HL-60 (cell line): ENCODE data around the gene POLR1A.

Experiments used
- DNase-seq, 2 experiments: peaks; one replicate each; pipeline ENCODE4 v3.0.0-alpha.2; 2010 to 2020; ENCODE audit warnings: low read depth in 1 of 2, low spot score in 1 of 2
- H3K27ac ChIP-seq: fragments of 250-450 bp; sonication (Bioruptor Pico); replicated peaks from 2 replicates; pipeline ENCODE4 v1.5.1; 2020; ENCODE audit warnings: mild to moderate bottlenecking, moderate library complexity
- H3K27me3 ChIP-seq: fragments of 250-450 bp; sonication (Bioruptor Pico); 2 replicates; pipeline ENCODE4 v1.5.1; 2021; ENCODE audit warnings: mild to moderate bottlenecking, moderate library complexity; ENCODE audit not compliant: insufficient read depth, poor library complexity, severe bottlenecking
- H3K4me3 ChIP-seq: replicated peaks from 2 replicates; pipeline ENCODE4 v1.5.1; 2011; ENCODE audit warnings: mild to moderate bottlenecking, control low read depth, low read length; ENCODE audit not compliant: insufficient read depth
- CTCF ChIP-seq: IDR thresholded peaks from one replicate; pipeline ENCODE4 v1.5.1; 2011; ENCODE audit warnings: low read length, control low read depth, inconsistent platforms; ENCODE audit not compliant: insufficient read depth
- GABPA ChIP-seq: IDR thresholded peaks from 2 replicates; pipeline ENCODE4 v1.6.1; 2012; ENCODE audit warnings: low read depth
- POLR2AphosphoS5 ChIP-seq: IDR thresholded peaks from 2 replicates; pipeline ENCODE4 v1.6.1; 2012; ENCODE audit warnings: low read depth
- SPI1 ChIP-seq: IDR thresholded peaks from 2 replicates; pipeline ENCODE4 v1.6.1; 2012; ENCODE audit warnings: low read depth, mild to moderate bottlenecking, borderline replicate concordance
- TF ChIP-seq, protein P1 (sequence below): IDR thresholded peaks from 2 replicates; pipeline ENCODE4 v1.6.1; 2012; ENCODE audit warnings: low read depth; ENCODE audit not compliant: insufficient replicate concordance

Gene POLR1A

GRCh38 chr2:86045541-86045940 lies 60.1 kb downstream of the POLR1A start:
- H3K27ac ChIP-seq, result no peak overlapping the region
- H3K4me3 ChIP-seq, result no peak overlapping the region
- no peak for TF ChIP-seq SPI1
- TF ChIP-seq POLR2AphosphoS5, result no peak
- TF ChIP-seq, protein P1, sequence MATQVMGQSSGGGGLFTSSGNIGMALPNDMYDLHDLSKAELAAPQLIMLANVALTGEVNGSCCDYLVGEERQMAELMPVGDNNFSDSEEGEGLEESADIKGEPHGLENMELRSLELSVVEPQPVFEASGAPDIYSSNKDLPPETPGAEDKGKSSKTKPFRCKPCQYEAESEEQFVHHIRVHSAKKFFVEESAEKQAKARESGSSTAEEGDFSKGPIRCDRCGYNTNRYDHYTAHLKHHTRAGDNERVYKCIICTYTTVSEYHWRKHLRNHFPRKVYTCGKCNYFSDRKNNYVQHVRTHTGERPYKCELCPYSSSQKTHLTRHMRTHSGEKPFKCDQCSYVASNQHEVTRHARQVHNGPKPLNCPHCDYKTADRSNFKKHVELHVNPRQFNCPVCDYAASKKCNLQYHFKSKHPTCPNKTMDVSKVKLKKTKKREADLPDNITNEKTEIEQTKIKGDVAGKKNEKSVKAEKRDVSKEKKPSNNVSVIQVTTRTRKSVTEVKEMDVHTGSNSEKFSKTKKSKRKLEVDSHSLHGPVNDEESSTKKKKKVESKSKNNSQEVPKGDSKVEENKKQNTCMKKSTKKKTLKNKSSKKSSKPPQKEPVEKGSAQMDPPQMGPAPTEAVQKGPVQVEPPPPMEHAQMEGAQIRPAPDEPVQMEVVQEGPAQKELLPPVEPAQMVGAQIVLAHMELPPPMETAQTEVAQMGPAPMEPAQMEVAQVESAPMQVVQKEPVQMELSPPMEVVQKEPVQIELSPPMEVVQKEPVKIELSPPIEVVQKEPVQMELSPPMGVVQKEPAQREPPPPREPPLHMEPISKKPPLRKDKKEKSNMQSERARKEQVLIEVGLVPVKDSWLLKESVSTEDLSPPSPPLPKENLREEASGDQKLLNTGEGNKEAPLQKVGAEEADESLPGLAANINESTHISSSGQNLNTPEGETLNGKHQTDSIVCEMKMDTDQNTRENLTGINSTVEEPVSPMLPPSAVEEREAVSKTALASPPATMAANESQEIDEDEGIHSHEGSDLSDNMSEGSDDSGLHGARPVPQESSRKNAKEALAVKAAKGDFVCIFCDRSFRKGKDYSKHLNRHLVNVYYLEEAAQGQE, result no peak
- no peak for TF ChIP-seq GABPA
- TF ChIP-seq CTCF, result no peak
- DNase-seq, result no peak
- H3K27me3 ChIP-seq, result no peaks in the 10 kb centered on the region

- Histone ChIP-seq H3K4me3 (no peak overlapping the region), H3K27ac (no peak overlapping the region), H3K27me3 (no peaks in the 10 kb centered on the region)
- TF ChIP-seq GABPA (no peak), POLR2AphosphoS5 (no peak), CTCF (no peak), SPI1 (no peak)
- TF ChIP-seq, protein P1, result no peak
- DNase-seq, result no peak
Observed at GRCh38 chr2:86044614-86045013, 61.1 kb downstream of the POLR1A start.

DNA sequence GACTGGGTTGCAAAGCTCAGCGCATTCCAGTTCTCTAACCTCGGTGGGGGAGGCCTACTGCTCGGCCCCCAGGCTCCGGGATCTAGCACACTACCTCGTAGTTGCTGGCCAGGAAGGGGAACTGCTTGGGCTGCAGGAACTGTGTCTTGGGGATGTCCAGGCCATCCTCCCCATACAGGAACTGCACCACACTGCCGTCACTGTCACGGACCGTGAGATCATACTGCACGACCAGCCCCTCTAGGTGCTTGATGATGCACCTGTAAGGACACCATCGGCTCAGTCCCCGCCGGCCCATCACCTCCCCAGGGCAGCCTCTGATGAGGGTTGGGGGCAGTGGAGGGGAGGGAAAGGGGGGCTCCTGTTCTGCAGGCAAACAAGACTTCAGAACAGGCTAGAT lies 61.6 kb downstream of the POLR1A start:
- Histone ChIP-seq H3K27me3 (no peaks in the 10 kb centered on the region), H3K27ac (no peak overlapping the region), H3K4me3 (no peak overlapping the region)
- DNase-seq, result no peak
- TF ChIP-seq CTCF, result no peak
- TF ChIP-seq POLR2AphosphoS5, result no peak
- TF ChIP-seq GABPA, result no peak
